ENCODE data around the gene COLEC12. TPM values are rescaled to one million over a fixed set of nuclear protein-coding genes. Genes with fewer than 3 reads are reported as not detected.

Gene COLEC12
- total and polyA plus RNA-seq, 8 donors: 0.35 to 5.5 (median 1.3) TPM

- no peaks in the 10 kb centered on the region for H3K27me3 ChIP-seq
- TF ChIP-seq CTCF (IDR thresholded peaks at IDR 0.05): no peak
- H3K4me1 ChIP-seq: no peaks in the 10 kb centered on the region
- 64 to 73% methylated on average over 6 of the region's 6 CpGs for WGBS, 2 donors
- no peak overlapping the region for H3K4me3 ChIP-seq
- DNase-seq (no peak), ATAC-seq (no peak), FAIRE-seq (no peak)
- no peaks in the 10 kb centered on the region for H3K36me3 ChIP-seq
- intact Hi-C loops (cut with DNase I): no loop called here
- no peak overlapping the region for H3K27ac ChIP-seq
- H3K9me3 ChIP-seq: no peaks in the 10 kb centered on the region
These were observed 195.4 kb downstream of the COLEC12 start for GRCh38 chr18:305003-305501.

GRCh38 chr18:303607-304006 is 196.9 kb downstream of the COLEC12 start:
- DNase-seq (no peak), FAIRE-seq (no peak)

GRCh38 chr18:303011-303410 is 197.5 kb downstream of the COLEC12 start:
- no peak for TF ChIP-seq CTCF (IDR thresholded peaks at IDR 0.05)
- Histone ChIP-seq H3K36me3 (no peaks in the 10 kb centered on the region), H3K27me3 (no peaks in the 10 kb centered on the region), H3K4me1 (no peaks in the 10 kb centered on the region), H3K4me3 (no peak overlapping the region), H3K27ac (no peak overlapping the region), H3K9me3 (no peaks in the 10 kb centered on the region)
- ATAC-seq (no peak), FAIRE-seq (no peak), DNase-seq (no peak)
- WGBS, 2 donors: 42 to 100% methylated on average over 1 of the region's 1 CpG
- intact Hi-C loops (cut with DNase I): no loop called here

More at GRCh38 chr18:303607-304006, 196.9 kb downstream of the COLEC12 start:
- TF ChIP-seq CTCF (IDR thresholded peaks at IDR 0.05): no peak
- ATAC-seq: no peak
- Histone ChIP-seq H3K9me3 (no peaks in the 10 kb centered on the region), H3K4me1 (no peaks in the 10 kb centered on the region), H3K36me3 (no peaks in the 10 kb centered on the region), H3K27me3 (no peaks in the 10 kb centered on the region), H3K4me3 (no peak overlapping the region), H3K27ac (no peak overlapping the region)
- intact Hi-C loops (cut with DNase I): no loop called here
- WGBS, 2 donors: 91 to 94% methylated on average over 2 of the region's 2 CpGs

- no peak for ATAC-seq
- no peaks in the 10 kb centered on the region for H3K27me3 ChIP-seq
- FAIRE-seq: no peak
- no peak for DNase-seq
- no peak overlapping the region for H3K4me3 ChIP-seq
- intact Hi-C loops (cut with DNase I): no loop called here
- no peaks in the 10 kb centered on the region for H3K36me3 ChIP-seq
- no peak for TF ChIP-seq CTCF (IDR thresholded peaks at IDR 0.05)
- no peaks in the 10 kb centered on the region for H3K4me1 ChIP-seq
- no peak overlapping the region for H3K27ac ChIP-seq
- H3K9me3 ChIP-seq: no peaks in the 10 kb centered on the region
- 78 to 83% methylated on average over 7 of the region's 7 CpGs for WGBS, 2 donors
These were observed 198.4 kb downstream of the COLEC12 start for GRCh38 chr18:302097-302496.

- ATAC-seq (no peak), DNase-seq (no peak), FAIRE-seq (no peak)
- intact Hi-C loops (cut with DNase I): loop anchor here in 1 of 3 donors (10.0 kb wide), 1 partner anchor 317 kb away; no protein-coding TSS in a partner anchor
- Histone ChIP-seq H3K27me3 (no peaks in the 10 kb centered on the region), H3K9me3 (no peaks in the 10 kb centered on the region), H3K4me1 (no peaks in the 10 kb centered on the region), H3K4me3 (no peak overlapping the region), H3K36me3 (no peaks in the 10 kb centered on the region), H3K27ac (no peak overlapping the region)
- WGBS, 2 donors: 63 to 78% methylated on average over 2 of the region's 2 CpGs
- no peak for TF ChIP-seq CTCF (IDR thresholded peaks at IDR 0.05)
These were observed 202.6 kb downstream of the COLEC12 start for GRCh38 chr18:297936-298335.
